GM12878 (cell line): ENCODE results near the gene ABCG4. TPM values are rescaled to one million over a fixed set of nuclear protein-coding genes. Genes with fewer than 3 reads are reported as not detected.

Experiments used
- ATAC-seq: fragments of 200-7000 bp; cut with Tn5 transposase; 3 replicates; pipeline ENCODE4 v1.9.1; 2020; ENCODE audit warnings: mild to moderate bottlenecking, moderate library complexity
- BruUV-seq: library from RNA; stranded (reverse); fragments of 400-500 nt; replicated peaks from 2 replicates; lab custom pipeline; 2021; lab: Mats Ljungman, UMichigan
- CTCF ChIA-PET: fragments of 300-600 bp; sonication (Branson Sonifier 250); formaldehyde crosslinking; extraction: SDS; loops from one replicate; lab custom pipeline; 2021; ENCODE audit warnings: inconsistent platforms; lab: Yijun Ruan, JAX
- POLR2A ChIA-PET: fragments of 350-600 bp; formaldehyde crosslinking; extraction: SDS; loops from one replicate; lab custom pipeline; 2021; ENCODE audit warnings: inconsistent platforms; lab: Charles Lee
- RAD21 ChIA-PET: fragments of 300-600 bp; sonication (Branson Sonifier 250); formaldehyde crosslinking; loops from one replicate; lab custom pipeline; 2023; ENCODE audit warnings: antibody characterized with exemption; ENCODE audit not compliant: unreplicated experiment; lab: Charles Lee
- SMC1A ChIA-PET: fragments of 300-600 bp; sonication (Branson Sonifier 250); formaldehyde crosslinking; loops from one replicate; lab custom pipeline; 2023; ENCODE audit not compliant: unreplicated experiment, uncharacterized antibody; lab: Charles Lee
- DNase-seq: peaks from one replicate; pipeline ENCODE4 v3.0.0-alpha.2; 2011; ENCODE audit warnings: low read depth, low spot score
- FAIRE-seq: peaks from 3 replicates; lab custom pipeline; 2011; peaks lifted over from hg19 to GRCh38; lab: Jason Lieb, UNC
- H2AFZ ChIP-seq: 2 replicates; pipeline ENCODE4 v1.6.0; 2011; ENCODE audit warnings: low read depth, low read length, control low read depth; ENCODE audit not compliant: control insufficient read depth
- H3K27ac ChIP-seq: 2 replicates; pipeline ENCODE4 v1.5.1; 2011; ENCODE audit warnings: control low read depth; ENCODE audit not compliant: control insufficient read depth, insufficient read depth
- H3K27me3 ChIP-seq, 2 experiments: replicated peaks in 1 of 2; 2 replicates each; pipeline versions ENCODE4 v1.6.0 to v1.6.1; 2011; ENCODE audit warnings: low read length in 1 of 2; ENCODE audit not compliant: control insufficient read depth in 2 of 2, insufficient read depth in 2 of 2
- H3K36me3 ChIP-seq, 2 experiments: 2 replicates each; pipeline ENCODE4 v1.5.1; 2011; ENCODE audit warnings: low read length in 1 of 2; ENCODE audit not compliant: control insufficient read depth in 2 of 2, insufficient read depth in 2 of 2
- H3K4me1 ChIP-seq: 2 replicates; pipeline ENCODE4 v1.6.1; 2011; ENCODE audit warnings: mild to moderate bottlenecking, low read length, moderate library complexity, mixed read lengths; ENCODE audit not compliant: control insufficient read depth, insufficient read depth
- H3K4me2 ChIP-seq: 2 replicates; pipeline ENCODE4 v1.6.0; 2011; ENCODE audit warnings: control low read depth; ENCODE audit not compliant: control insufficient read depth, insufficient read depth
- H3K4me3 ChIP-seq: fragments of 200-600 bp; sonication (generic); 2 replicates; pipeline ENCODE4 v1.5.1; 2016
- H3K79me2 ChIP-seq: 2 replicates; pipeline ENCODE4 v1.6.0; 2011; ENCODE audit warnings: low read length; ENCODE audit not compliant: control insufficient read depth, insufficient read depth
- H3K9ac ChIP-seq: 2 replicates; pipeline ENCODE4 v1.8.0; 2011; ENCODE audit warnings: low read length, control low read depth, mixed read lengths; ENCODE audit not compliant: control insufficient read depth, insufficient read depth
- H3K9me3 ChIP-seq: replicated peaks from 3 replicates; pipeline ENCODE4 v1.5.1; 2011; ENCODE audit warnings: mild to moderate bottlenecking, low read length; ENCODE audit not compliant: control insufficient read depth, insufficient read depth
- H4K20me1 ChIP-seq: 2 replicates; pipeline ENCODE4 v1.6.0; 2011; ENCODE audit not compliant: control insufficient read depth, insufficient read depth
- HCFC1 ChIP-seq: fragments of 150-350 bp; IDR thresholded peaks from 2 replicates; pipeline ENCODE4 v1.6.1; 2014; ENCODE audit warnings: low read length
- LARP7 ChIP-seq: fragments of 450-650 bp; IDR thresholded peaks from 2 replicates; pipeline ENCODE4 v1.6.1; 2017; ENCODE audit warnings: mild to moderate bottlenecking
- MEF2B ChIP-seq: fragments of 450-650 bp; IDR thresholded peaks from 2 replicates; pipeline ENCODE4 v1.6.1; 2018; ENCODE audit warnings: mild to moderate bottlenecking, moderate library complexity; ENCODE audit not compliant: partially characterized antibody, poor library complexity, severe bottlenecking
- MTA3 ChIP-seq: IDR thresholded peaks from 2 replicates; pipeline ENCODE4 v1.6.1; 2012; ENCODE audit warnings: low read length, inconsistent platforms, borderline replicate concordance
- MXI1 ChIP-seq: fragments of 150-350 bp; IDR thresholded peaks from 2 replicates; pipeline ENCODE4 v1.6.1; 2011; ENCODE audit warnings: low read depth, mild to moderate bottlenecking, inconsistent platforms, low read length, improper control_type of control experiment
- MYC ChIP-seq: IDR thresholded peaks from 2 replicates; pipeline ENCODE4 v1.6.1; 2011; ENCODE audit warnings: mild to moderate bottlenecking, low read length, moderate library complexity, inconsistent platforms; ENCODE audit not compliant: insufficient read depth, insufficient replicate concordance, insufficient read length, severe bottlenecking
- NR2F1 ChIP-seq: fragments of 450-650 bp; conservative IDR thresholded peaks from 2 replicates; pipeline ENCODE4 v1.6.1; 2017; ENCODE audit warnings: mild to moderate bottlenecking
- SMARCA5 ChIP-seq: fragments of 450-650 bp; IDR thresholded peaks from 2 replicates; pipeline ENCODE4 v1.6.1; 2017; ENCODE audit warnings: mild to moderate bottlenecking
- SUPT20H ChIP-seq: IDR thresholded peaks from 2 replicates; pipeline ENCODE4 v1.6.1; 2011; ENCODE audit warnings: low read depth, mild to moderate bottlenecking, low read length, moderate library complexity, borderline replicate concordance; ENCODE audit not compliant: control insufficient read depth
- YY1 ChIP-seq: IDR thresholded peaks from 2 replicates; pipeline ENCODE4 v1.6.1; 2011; ENCODE audit warnings: low read depth, mild to moderate bottlenecking, low read length
- ZNF207 ChIP-seq: fragments of 450-650 bp; IDR thresholded peaks from 2 replicates; pipeline ENCODE4 v1.6.1; 2014; ENCODE audit warnings: antibody characterized with exemption, mild to moderate bottlenecking, borderline replicate concordance
- WGBS: methylation state at CpG from one replicate; pipeline ENCODE4 v1.1.6; 2016; ENCODE audit warnings: low lambda C conversion rate; ENCODE audit not compliant: insufficient replicate concordance, insufficient coverage; ENCODE audit errors: missing lambda C conversion rate; 5-methylcytosine and 5-hydroxymethylcytosine counted together
- in situ Hi-C: fragments of 300-500 bp; cut with MboI; formaldehyde crosslinking; loops from 9 replicates; pipeline ENCODE4 v1.14.3; 2018; ENCODE audit warnings: mixed read lengths
- intact Hi-C: fragments of 100-400 bp; cut with micrococcal nuclease; formaldehyde crosslinking; loops from one replicate; pipeline ENCODE4 v1.14.2; 2022; ENCODE audit not compliant: unreplicated experiment
- polyA plus RNA-seq, 11 experiments: library from polyadenylated mRNA; depleted of rRNA in 4 of 11; unstranded in 6 of 11; stranded (reverse) in 5 of 11; fragments of >200 nt; fragmentation: Nextera tagmentation in 4 of 11; fragmentation: Illumina TruSeq in 1 of 11; extraction: Ambion mirVana in 4 of 11; extraction: Trizol in 1 of 11; gene quantifications; 1 replicate in 1 of 11; 2 replicates in 10 of 11; pipeline versions ENCODE4 v1.2.1 to v1.2.3, GENCODE V29; 2011 to 2016; ENCODE audit warnings: inconsistent platforms in 2 of 11, missing spikeins in 2 of 11, low read depth in 1 of 11
- total RNA-seq, 4 experiments: library from RNA; depleted of rRNA in 3 of 4; stranded (reverse); fragments of >200 nt in 3 of 4; fragmentation: Illumina TruSeq in 1 of 4; extraction: Trizol in 1 of 4; gene quantifications; 2 replicates each; pipeline versions ENCODE4 v1.2.1 to v1.2.3, GENCODE V29; 2013 to 2021
- TF ChIP-seq, protein P1 (sequence below): fragments of 450-650 bp; IDR thresholded peaks from 2 replicates; pipeline ENCODE4 v1.6.1; 2017; ENCODE audit warnings: borderline replicate concordance
- TF ChIP-seq, protein P2 (sequence below): IDR thresholded peaks from 2 replicates; pipeline ENCODE4 v1.6.1; 2011; ENCODE audit warnings: low read depth, mild to moderate bottlenecking, low read length, moderate library complexity, borderline replicate concordance; ENCODE audit errors: extremely low read depth
- TF ChIP-seq, protein P3 (sequence below): fragments of 450-650 bp; IDR thresholded peaks from 2 replicates; pipeline ENCODE4 v1.6.1; 2016; ENCODE audit warnings: mild to moderate bottlenecking, moderate library complexity, borderline replicate concordance
- TF ChIP-seq, protein P4 (sequence below): fragments of 450-650 bp; conservative IDR thresholded peaks from 2 replicates; pipeline ENCODE4 v1.6.1; 2017; ENCODE audit warnings: mild to moderate bottlenecking, moderate library complexity

Gene ABCG4
- total and polyA plus RNA-seq, 10 of the 15 experiments (the other 5 are each of a cell fraction or from before 2014, with no cell fraction given) = not detected

DNA sequence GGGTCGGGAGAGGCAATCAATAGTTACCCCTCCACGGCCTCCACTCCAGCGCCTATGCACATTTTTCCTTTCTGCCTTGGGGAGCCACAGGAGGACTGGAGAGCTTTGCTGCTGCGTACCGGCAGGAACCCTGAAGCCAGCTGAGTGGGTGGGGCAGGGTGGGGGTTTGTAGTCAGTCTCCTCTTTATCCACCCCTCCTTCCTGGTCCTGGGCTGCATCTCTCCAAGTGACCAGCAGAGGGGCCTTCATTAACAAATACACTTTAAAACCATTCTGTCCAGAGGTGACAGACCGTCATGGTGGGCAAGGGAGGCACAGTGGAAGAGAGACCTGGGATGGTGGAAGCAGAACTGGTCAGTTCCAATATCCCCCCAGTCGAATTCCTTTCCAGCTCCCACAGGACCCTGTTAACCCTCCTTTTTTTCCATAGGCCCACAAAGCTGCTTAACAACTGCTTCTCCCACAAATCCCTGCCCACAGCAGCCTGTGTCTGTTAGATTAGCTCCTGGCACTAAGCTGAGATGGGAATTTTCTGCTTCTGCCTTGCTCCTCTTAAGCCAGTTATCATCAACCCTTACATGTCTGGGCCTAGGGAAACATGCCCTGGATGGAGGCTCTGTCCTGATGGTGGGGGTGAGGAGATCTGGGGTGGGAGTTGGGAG, 3.9 kb upstream of the ABCG4 start:
- Histone ChIP-seq H3K4me3 (no peak overlapping the region), H3K36me3 (no peaks in the 10 kb centered on the region), H3K27me3 (peaks cover 2 to 10% of the 10 kb centered on the region in 2 experiments; a peak in 3 of 4 replicates), H3K4me1 (no peaks in the 10 kb centered on the region), H3K4me2 (no peak overlapping the region), H3K27ac (no peak overlapping the region), H3K9me3 (no peaks in the 10 kb centered on the region), H3K79me2 (no peaks in the 10 kb centered on the region), H2AFZ (no peak overlapping the region), H4K20me1 (no peaks in the 10 kb centered on the region), H3K9ac (no peak overlapping the region)
- ATAC-seq (peak; percentile 97), DNase-seq (no peak), FAIRE-seq (no peak)
- no TSS peak for BruUV-seq
- ChIA-PET SMC1A (interaction anchor here (1.2 to 1.5 kb wide), 3 partner anchors 23 to 52 kb away, joined by 3 to 9 read pairs (median 3); no protein-coding TSS in a partner anchor), CTCF (interaction anchor here (1.0 to 1.8 kb wide), 6 partner anchors 10 to 179 kb away, joined by 3 to 7 read pairs (median 4); partner anchors contain the start of gene C2CD2L), POLR2A (interaction anchor here (0.5 kb wide), 1 partner anchor 1786 kb away, joined by 4 read pairs; no protein-coding TSS in a partner anchor), RAD21 (interaction anchor here (1.0 kb wide), 1 partner anchor 178 kb away, joined by 3 read pairs; no protein-coding TSS in a partner anchor)
- intact Hi-C loops (loop anchor here (1.0 to 5.0 kb wide), 3 partner anchors 38 to 177 kb away; partner anchors contain the start of gene C2CD2L), in situ Hi-C loops (no loop called here)
- 36% methylated on average over 7 of the region's 7 CpGs for WGBS
- no peak for TF ChIP-seq MEF2B
- TF ChIP-seq, protein P1, sequence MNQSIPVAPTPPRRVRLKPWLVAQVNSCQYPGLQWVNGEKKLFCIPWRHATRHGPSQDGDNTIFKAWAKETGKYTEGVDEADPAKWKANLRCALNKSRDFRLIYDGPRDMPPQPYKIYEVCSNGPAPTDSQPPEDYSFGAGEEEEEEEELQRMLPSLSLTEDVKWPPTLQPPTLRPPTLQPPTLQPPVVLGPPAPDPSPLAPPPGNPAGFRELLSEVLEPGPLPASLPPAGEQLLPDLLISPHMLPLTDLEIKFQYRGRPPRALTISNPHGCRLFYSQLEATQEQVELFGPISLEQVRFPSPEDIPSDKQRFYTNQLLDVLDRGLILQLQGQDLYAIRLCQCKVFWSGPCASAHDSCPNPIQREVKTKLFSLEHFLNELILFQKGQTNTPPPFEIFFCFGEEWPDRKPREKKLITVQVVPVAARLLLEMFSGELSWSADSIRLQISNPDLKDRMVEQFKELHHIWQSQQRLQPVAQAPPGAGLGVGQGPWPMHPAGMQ = no peak
- TF ChIP-seq, protein P2, sequence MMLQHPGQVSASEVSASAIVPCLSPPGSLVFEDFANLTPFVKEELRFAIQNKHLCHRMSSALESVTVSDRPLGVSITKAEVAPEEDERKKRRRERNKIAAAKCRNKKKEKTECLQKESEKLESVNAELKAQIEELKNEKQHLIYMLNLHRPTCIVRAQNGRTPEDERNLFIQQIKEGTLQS = no peak
- TF ChIP-seq MYC = no peak
- TF ChIP-seq MXI1 = no peak
- TF ChIP-seq HCFC1 = no peak
- TF ChIP-seq NR2F1 = no peak
- TF ChIP-seq, protein P3, sequence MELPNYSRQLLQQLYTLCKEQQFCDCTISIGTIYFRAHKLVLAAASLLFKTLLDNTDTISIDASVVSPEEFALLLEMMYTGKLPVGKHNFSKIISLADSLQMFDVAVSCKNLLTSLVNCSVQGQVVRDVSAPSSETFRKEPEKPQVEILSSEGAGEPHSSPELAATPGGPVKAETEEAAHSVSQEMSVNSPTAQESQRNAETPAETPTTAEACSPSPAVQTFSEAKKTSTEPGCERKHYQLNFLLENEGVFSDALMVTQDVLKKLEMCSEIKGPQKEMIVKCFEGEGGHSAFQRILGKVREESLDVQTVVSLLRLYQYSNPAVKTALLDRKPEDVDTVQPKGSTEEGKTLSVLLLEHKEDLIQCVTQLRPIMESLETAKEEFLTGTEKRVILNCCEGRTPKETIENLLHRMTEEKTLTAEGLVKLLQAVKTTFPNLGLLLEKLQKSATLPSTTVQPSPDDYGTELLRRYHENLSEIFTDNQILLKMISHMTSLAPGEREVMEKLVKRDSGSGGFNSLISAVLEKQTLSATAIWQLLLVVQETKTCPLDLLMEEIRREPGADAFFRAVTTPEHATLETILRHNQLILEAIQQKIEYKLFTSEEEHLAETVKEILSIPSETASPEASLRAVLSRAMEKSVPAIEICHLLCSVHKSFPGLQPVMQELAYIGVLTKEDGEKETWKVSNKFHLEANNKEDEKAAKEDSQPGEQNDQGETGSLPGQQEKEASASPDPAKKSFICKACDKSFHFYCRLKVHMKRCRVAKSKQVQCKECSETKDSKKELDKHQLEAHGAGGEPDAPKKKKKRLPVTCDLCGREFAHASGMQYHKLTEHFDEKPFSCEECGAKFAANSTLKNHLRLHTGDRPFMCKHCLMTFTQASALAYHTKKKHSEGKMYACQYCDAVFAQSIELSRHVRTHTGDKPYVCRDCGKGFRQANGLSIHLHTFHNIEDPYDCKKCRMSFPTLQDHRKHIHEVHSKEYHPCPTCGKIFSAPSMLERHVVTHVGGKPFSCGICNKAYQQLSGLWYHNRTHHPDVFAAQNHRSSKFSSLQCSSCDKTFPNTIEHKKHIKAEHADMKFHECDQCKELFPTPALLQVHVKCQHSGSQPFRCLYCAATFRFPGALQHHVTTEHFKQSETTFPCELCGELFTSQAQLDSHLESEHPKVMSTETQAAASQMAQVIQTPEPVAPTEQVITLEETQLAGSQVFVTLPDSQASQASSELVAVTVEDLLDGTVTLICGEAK = no peak
- TF ChIP-seq ZNF207 = no peak
- TF ChIP-seq, protein P4, sequence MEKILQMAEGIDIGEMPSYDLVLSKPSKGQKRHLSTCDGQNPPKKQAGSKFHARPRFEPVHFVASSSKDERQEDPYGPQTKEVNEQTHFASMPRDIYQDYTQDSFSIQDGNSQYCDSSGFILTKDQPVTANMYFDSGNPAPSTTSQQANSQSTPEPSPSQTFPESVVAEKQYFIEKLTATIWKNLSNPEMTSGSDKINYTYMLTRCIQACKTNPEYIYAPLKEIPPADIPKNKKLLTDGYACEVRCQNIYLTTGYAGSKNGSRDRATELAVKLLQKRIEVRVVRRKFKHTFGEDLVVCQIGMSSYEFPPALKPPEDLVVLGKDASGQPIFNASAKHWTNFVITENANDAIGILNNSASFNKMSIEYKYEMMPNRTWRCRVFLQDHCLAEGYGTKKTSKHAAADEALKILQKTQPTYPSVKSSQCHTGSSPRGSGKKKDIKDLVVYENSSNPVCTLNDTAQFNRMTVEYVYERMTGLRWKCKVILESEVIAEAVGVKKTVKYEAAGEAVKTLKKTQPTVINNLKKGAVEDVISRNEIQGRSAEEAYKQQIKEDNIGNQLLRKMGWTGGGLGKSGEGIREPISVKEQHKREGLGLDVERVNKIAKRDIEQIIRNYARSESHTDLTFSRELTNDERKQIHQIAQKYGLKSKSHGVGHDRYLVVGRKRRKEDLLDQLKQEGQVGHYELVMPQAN = no peak
- peak; percentile 33; the same call in 1 of the 2 replicates for TF ChIP-seq YY1
- TF ChIP-seq MTA3 = no peak
- TF ChIP-seq LARP7 = no peak
- TF ChIP-seq SMARCA5 = no peak
- no peak for TF ChIP-seq SUPT20H
